ENCODE measurements around the gene ZNF644.
"Not testable (repeated sequence)": the region's sequence is repeated elsewhere in the genome, so short reads cannot be mapped to it uniquely, and the experiment has no call there.

The ZNF644 gene

GRCh38 chr1:90925928-90926869 lies 95.6 kb downstream of the ZNF644 start:
- DNase-seq, result no peak

GRCh38 chr1:90924982-90925381 lies 96.9 kb downstream of the ZNF644 start:
- no peak for DNase-seq

GRCh38 chr1:90922996-90923395 lies 98.8 kb downstream of the ZNF644 start:
- no peak for DNase-seq

- DNase-seq, result no peak
These were observed 99.6 kb downstream of the ZNF644 start for GRCh38 chr1:90922202-90922601.

GRCh38 chr1:90919900-90920299 lies 101.9 kb downstream of the ZNF644 start:
- DNase-seq, result peak in 1 of 4 experiments; percentile 4

GRCh38 chr1:90919190-90919719 lies 102.6 kb downstream of the ZNF644 start:
- DNase-seq, result no peak

- DNase-seq, result no peak
These were observed 110.5 kb downstream of the ZNF644 start for GRCh38 chr1:90911353-90911752.

GRCh38 chr1:90902672-90903071 lies 119.2 kb downstream of the ZNF644 start:
- no peak for DNase-seq

GRCh38 chr1:90899263-90899662 lies 122.6 kb downstream of the ZNF644 start:
- DNase-seq, result no peak

- not testable (repeated sequence) for DNase-seq
These were observed 128.2 kb downstream of the ZNF644 start for GRCh38 chr1:90893679-90894078.

GRCh38 chr1:90892884-90893283 lies 129.0 kb downstream of the ZNF644 start:
- not testable (repeated sequence) for DNase-seq

- not testable (repeated sequence) for DNase-seq
These were observed 129.6 kb downstream of the ZNF644 start for GRCh38 chr1:90892196-90892595.

- DNase-seq, result not testable (repeated sequence)
These were observed 130.1 kb downstream of the ZNF644 start for GRCh38 chr1:90891756-90892155.

GRCh38 chr1:90882221-90882620 lies 139.6 kb downstream of the ZNF644 start:
- no peak for DNase-seq

GRCh38 chr1:90881034-90881433 lies 140.8 kb downstream of the ZNF644 start:
- no peak for DNase-seq

- peak in 1 of 4 experiments; percentile 3 for DNase-seq
These were observed 142.6 kb downstream of the ZNF644 start for GRCh38 chr1:90879281-90879680.

- no peak for DNase-seq
These were observed 145.7 kb downstream of the ZNF644 start for GRCh38 chr1:90876101-90876500.
